Keratinocyte (primary cell): ENCODE measurements around the gene GRB14.

Source experiments
- CTCF ChIP-seq, 3 experiments: IDR thresholded peaks in 1 of 3; conservative IDR thresholded peaks in 1 of 3; optimal IDR thresholded peaks in 1 of 3; 2 replicates in 2 of 3; 3 replicates in 1 of 3; pipeline versions ENCODE3 to v1.5.1; 2011; ENCODE audit warnings: low read length in 3 of 3, mild to moderate bottlenecking in 3 of 3, moderate library complexity in 2 of 3, control low read depth in 1 of 3, inconsistent platforms in 1 of 3; ENCODE audit not compliant: insufficient read depth in 2 of 3; ENCODE audit errors: extremely low read depth in 1 of 3
- EZH2 ChIP-seq: IDR thresholded peaks from one replicate; pipeline ENCODE4 v1.6.1; 2012; ENCODE audit warnings: inconsistent platforms, mild to moderate bottlenecking, low read length, moderate library complexity

DNA sequence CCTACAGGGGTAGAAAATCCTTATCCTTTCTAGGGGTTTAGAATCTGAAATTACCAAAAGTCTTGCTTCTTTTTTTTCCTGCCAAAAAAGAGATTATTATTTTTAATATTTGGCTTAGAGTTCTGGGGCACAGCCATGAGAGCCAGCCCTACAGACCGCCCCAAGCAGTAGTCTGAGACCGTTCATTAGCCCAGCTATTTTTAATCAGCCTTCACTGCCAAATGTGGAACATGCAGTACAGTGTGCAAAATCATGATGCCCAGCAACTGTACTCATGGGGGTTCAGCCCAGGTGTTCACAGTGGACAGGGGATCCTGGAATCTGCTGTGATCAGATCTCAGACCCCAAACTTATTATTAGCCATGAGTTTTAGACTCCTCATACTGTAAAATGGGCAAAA, 60.4 kb downstream of the GRB14 start:
- TF ChIP-seq CTCF (optimal IDR thresholded peaks at IDR 0.05 in 1 of 3, IDR thresholded peaks at IDR 0.05 in 1 of 3, conservative IDR thresholded peaks at IDR 0.05 in 1 of 3; ENCODE audit: extremely low read depth in 1 of 3, insufficient read depth in 2 of 3, low read length in 3 of 3) (no peak), EZH2 (no peak)
